HEK293 (cell line): ENCODE results near the gene KRT6A.

Source experiments
- CTCF ChIA-PET: fragments of 350-600 bp; formaldehyde crosslinking; extraction: SDS; loops from one replicate; lab custom pipeline; 2021; ENCODE audit warnings: antibody characterized with exemption; lab: Yijun Ruan, JAX
- POLR2A ChIA-PET: fragments of 300-600 bp; formaldehyde crosslinking; extraction: SDS; loops from one replicate; lab custom pipeline; 2020; ENCODE audit warnings: antibody characterized with exemption, inconsistent platforms; lab: Yijun Ruan, JAX
- H3K27ac ChIP-seq: fragments of 200-500 bp; sonication (Bioruptor generic); 2 replicates; pipeline ENCODE4 v1.5.1; 2014; ENCODE audit warnings: low read depth, low read length, control low read depth, inconsistent platforms; ENCODE audit errors: extremely low read depth
- H3K36me3 ChIP-seq, 2 experiments: fragments of 200-500 bp in 1 of 2; sonication (Bioruptor generic) in 1 of 2; 1 replicate in 1 of 2; 2 replicates in 1 of 2; pipeline ENCODE4 v1.5.1; 2014 to 2017; ENCODE audit warnings: inconsistent platforms in 2 of 2, low read length in 2 of 2; ENCODE audit not compliant: control insufficient read depth in 2 of 2, insufficient read depth in 1 of 2
- H3K4me1 ChIP-seq: fragments of 200-500 bp; sonication (Bioruptor generic); 2 replicates; pipeline ENCODE4 v1.5.1; 2014; ENCODE audit warnings: mild to moderate bottlenecking, low read length, inconsistent platforms; ENCODE audit not compliant: control insufficient read depth, insufficient read depth
- H3K4me3 ChIP-seq: 2 replicates; pipeline ENCODE4 v1.5.1; 2011; ENCODE audit warnings: low read depth, mild to moderate bottlenecking, control low read depth, low read length, moderate library complexity
- H3K9me3 ChIP-seq: fragments of 200-500 bp; sonication (Bioruptor generic); 2 replicates; pipeline ENCODE4 v1.5.1; 2014; ENCODE audit warnings: low read depth, low read length, inconsistent platforms; ENCODE audit not compliant: control insufficient read depth, insufficient read depth
- BCL6B ChIP-seq: fragments of 450-650 bp; formaldehyde crosslinking; IDR thresholded peaks from 2 replicates; pipeline ENCODE4 v1.5.1; 2017; ENCODE audit warnings: missing biosample characterization, missing genetic modification characterization
- EGR2 ChIP-seq: fragments of 450-650 bp; formaldehyde crosslinking; IDR thresholded peaks from 2 replicates; pipeline ENCODE4 v1.5.1; 2016; ENCODE audit warnings: low read depth, missing biosample characterization, missing genetic modification characterization
- GFI1B ChIP-seq: fragments of 450-650 bp; formaldehyde crosslinking; IDR thresholded peaks from 2 replicates; pipeline ENCODE4 v1.5.1; 2016; ENCODE audit warnings: missing biosample characterization, missing genetic modification characterization
- KLF7 ChIP-seq: fragments of 450-650 bp; formaldehyde crosslinking; IDR thresholded peaks from 2 replicates; pipeline ENCODE4 v1.5.1; 2016; ENCODE audit warnings: missing biosample characterization, missing genetic modification characterization, borderline replicate concordance
- PATZ1 ChIP-seq: fragments of 450-650 bp; formaldehyde crosslinking; IDR thresholded peaks from 2 replicates; pipeline ENCODE4 v1.5.1; 2016; ENCODE audit warnings: missing biosample characterization, missing genetic modification characterization
- PBX3 ChIP-seq: sonication (generic); formaldehyde crosslinking; IDR thresholded peaks from 2 replicates; pipeline ENCODE4 v1.8.1; 2022; ENCODE audit warnings: mild to moderate bottlenecking, moderate library complexity, missing genetic modification reagents
- YY2 ChIP-seq: fragments of 450-650 bp; formaldehyde crosslinking; IDR thresholded peaks from 2 replicates; pipeline ENCODE4 v1.5.1; 2016; ENCODE audit warnings: missing biosample characterization, missing genetic modification characterization
- ZBTB49 ChIP-seq: fragments of 450-650 bp; formaldehyde crosslinking; IDR thresholded peaks from 2 replicates; pipeline ENCODE4 v1.5.1; 2016; ENCODE audit warnings: missing biosample characterization, missing genetic modification characterization, low read depth
- ZFHX2 ChIP-seq: fragments of 450-650 bp; formaldehyde crosslinking; conservative IDR thresholded peaks from 2 replicates; pipeline ENCODE4 v1.5.1; 2016; ENCODE audit warnings: missing biosample characterization, missing genetic modification characterization
- ZIC2 ChIP-seq: fragments of 450-650 bp; formaldehyde crosslinking; IDR thresholded peaks from 2 replicates; pipeline ENCODE4 v1.5.1; 2016; ENCODE audit warnings: missing biosample characterization, missing genetic modification characterization
- ZNF138 ChIP-seq: fragments of 450-650 bp; formaldehyde crosslinking; IDR thresholded peaks from 2 replicates; pipeline ENCODE4 v1.5.1; 2016; ENCODE audit warnings: missing biosample characterization, missing genetic modification characterization, borderline replicate concordance
- ZNF148 ChIP-seq: fragments of 450-650 bp; formaldehyde crosslinking; IDR thresholded peaks from 2 replicates; pipeline ENCODE4 v1.5.0; 2017; ENCODE audit warnings: missing biosample characterization, missing genetic modification characterization, borderline replicate concordance
- ZNF16 ChIP-seq: fragments of 450-650 bp; formaldehyde crosslinking; IDR thresholded peaks from 2 replicates; pipeline ENCODE4 v1.5.1; 2016; ENCODE audit warnings: low read depth, missing biosample characterization, missing genetic modification characterization
- ZNF266 ChIP-seq: fragments of 450-650 bp; formaldehyde crosslinking; IDR thresholded peaks from 2 replicates; pipeline ENCODE4 v1.5.1; 2016; ENCODE audit warnings: missing biosample characterization, missing genetic modification characterization, low read depth
- ZNF501 ChIP-seq: fragments of 450-650 bp; formaldehyde crosslinking; IDR thresholded peaks from 2 replicates; pipeline ENCODE4 v1.5.1; 2016; ENCODE audit warnings: missing biosample characterization, missing genetic modification characterization
- ZNF521 ChIP-seq: fragments of 450-650 bp; formaldehyde crosslinking; IDR thresholded peaks from 2 replicates; pipeline ENCODE4 v1.5.1; 2017; ENCODE audit warnings: missing biosample characterization, mild to moderate bottlenecking, missing genetic modification characterization
- ZNF558 ChIP-seq: fragments of 450-650 bp; formaldehyde crosslinking; IDR thresholded peaks from 2 replicates; pipeline ENCODE4 v1.5.1; 2016; ENCODE audit warnings: missing biosample characterization, missing genetic modification characterization
- ZNF600 ChIP-seq: fragments of 450-650 bp; formaldehyde crosslinking; IDR thresholded peaks from 2 replicates; pipeline ENCODE4 v1.5.1; 2016; ENCODE audit warnings: missing biosample characterization, missing genetic modification characterization
- ZNF777 ChIP-seq: fragments of 450-650 bp; formaldehyde crosslinking; IDR thresholded peaks from 2 replicates; pipeline ENCODE4 v1.5.1; 2017; ENCODE audit warnings: missing biosample characterization, missing genetic modification characterization, borderline replicate concordance
- ZNF837 ChIP-seq: fragments of 450-650 bp; formaldehyde crosslinking; IDR thresholded peaks from 2 replicates; pipeline ENCODE4 v1.5.1; 2016; ENCODE audit warnings: missing biosample characterization, missing genetic modification characterization
- ZSCAN23 ChIP-seq: fragments of 450-650 bp; formaldehyde crosslinking; IDR thresholded peaks from 2 replicates; pipeline ENCODE4 v1.5.1; 2016; ENCODE audit warnings: missing biosample characterization, missing genetic modification characterization
- ZSCAN4 ChIP-seq: fragments of 450-650 bp; formaldehyde crosslinking; IDR thresholded peaks from 2 replicates; pipeline ENCODE4 v1.5.1; 2017; ENCODE audit warnings: missing biosample characterization, missing genetic modification characterization

KRT6A gene

GRCh38 chr12:52469853-52470252 is 23.2 kb downstream of the KRT6A start:
- Histone ChIP-seq H3K36me3 (no peaks in the 10 kb centered on the region), H3K4me1 (no peaks in the 10 kb centered on the region), H3K4me3 (no peak overlapping the region), H3K27ac (no peak overlapping the region), H3K9me3 (no peaks in the 10 kb centered on the region)
- ChIA-PET CTCF (no interaction called here), POLR2A (no interaction called here)
- no peak for TF ChIP-seq ZNF521 (tag by site-specific recombination)
- no peak for TF ChIP-seq ZNF600 (tag by site-specific recombination)
- no peak for TF ChIP-seq BCL6B (tag by site-specific recombination)
- no peak for TF ChIP-seq YY2 (tag by site-specific recombination)
- no peak for TF ChIP-seq ZBTB49 (tag by site-specific recombination)
- TF ChIP-seq KLF7, result no peak
- TF ChIP-seq ZNF266 (tag by site-specific recombination), result no peak
- no peak for TF ChIP-seq ZSCAN23 (tag by site-specific recombination)

- ChIA-PET POLR2A (no interaction called here), CTCF (interaction anchor here (0.6 kb wide), 2 partner anchors 28 to 45 kb away, joined by 3 to 5 read pairs; no protein-coding TSS in a partner anchor)
- Histone ChIP-seq H3K4me1 (no peaks in the 10 kb centered on the region), H3K4me3 (no peak overlapping the region), H3K9me3 (no peaks in the 10 kb centered on the region), H3K27ac (no peak overlapping the region), H3K36me3 (no peaks in the 10 kb centered on the region)
- TF ChIP-seq ZNF558 (tag by site-specific recombination), result no peak
- TF ChIP-seq ZSCAN4 (tag by site-specific recombination), result no peak
- no peak for TF ChIP-seq ZNF148
- no peak for TF ChIP-seq ZNF16 (tag by site-specific recombination)
- TF ChIP-seq ZFHX2 (tag by site-specific recombination), result no peak
- TF ChIP-seq ZNF837 (tag by site-specific recombination), result no peak
- no peak for TF ChIP-seq BCL6B (tag by site-specific recombination)
- no peak for TF ChIP-seq ZNF777 (tag by site-specific recombination)
- TF ChIP-seq ZNF138 (tag by site-specific recombination), result no peak
- no peak for TF ChIP-seq ZNF521 (tag by site-specific recombination)
- TF ChIP-seq EGR2, result no peak
- TF ChIP-seq PATZ1, result no peak
- TF ChIP-seq PBX3 (CRISPR knock-in tag), result no peak
- TF ChIP-seq ZNF501 (tag by site-specific recombination), result no peak
- no peak for TF ChIP-seq ZIC2 (tag by site-specific recombination)
- no peak for TF ChIP-seq GFI1B (tag by site-specific recombination)
These were observed 28.2 kb downstream of the KRT6A start for GRCh38 chr12:52464897-52465296.
